CD4-positive, alpha-beta T cell (primary cell): ENCODE results near the gene TMED8. TPM values are rescaled to one million over a fixed set of nuclear protein-coding genes. Genes with fewer than 3 reads are reported as not detected.

ENCODE experiments used
- ATAC-seq: fragments of 200-7000 bp; cut with Tn5 transposase; one replicate; pipeline ENCODE4 v1.10.0; 2022; ENCODE audit warnings: mild to moderate bottlenecking; ENCODE audit not compliant: poor library complexity
- CTCF ChIA-PET: fragments of 350-600 bp; sonication (Branson Sonifier 250); formaldehyde crosslinking; loops from one replicate; lab custom pipeline; 2021; ENCODE audit warnings: antibody characterized with exemption, inconsistent platforms; lab: Charles Lee
- POLR2A ChIA-PET: fragments of 350-600 bp; sonication (Branson Sonifier 250); formaldehyde crosslinking; loops from one replicate; lab custom pipeline; 2021; ENCODE audit warnings: antibody characterized with exemption, inconsistent platforms; lab: Charles Lee
- DNase-seq, 14 experiments: peaks; one replicate each; pipeline ENCODE4 v3.0.0-alpha.2; 2013 to 2020; ENCODE audit warnings: mixed read lengths in 2 of 14
- H3K27ac ChIP-seq, 2 donors: one replicate each; pipeline versions ENCODE4 v1.5.1 to v1.7.0; 2013; ENCODE audit warnings: low read length in 2 of 2, low read depth in 1 of 2, mild to moderate bottlenecking in 1 of 2
- H3K27me3 ChIP-seq, 2 experiments: 1 replicate in 1 of 2; 2 replicates in 1 of 2; pipeline versions ENCODE4 v1.6.1 to v1.7.0; 2013; ENCODE audit warnings: low read length in 2 of 2, control low read depth in 1 of 2, mild to moderate bottlenecking in 1 of 2, moderate library complexity in 1 of 2; ENCODE audit not compliant: insufficient read depth in 2 of 2, control insufficient read depth in 1 of 2
- H3K36me3 ChIP-seq: one replicate; pipeline ENCODE4 v1.6.1; 2013; ENCODE audit warnings: low read length, control low read depth; ENCODE audit not compliant: insufficient read depth
- H3K4me1 ChIP-seq: one replicate; pipeline ENCODE4 v1.6.1; 2013; ENCODE audit warnings: low read length, control low read depth; ENCODE audit not compliant: insufficient read depth
- H3K4me3 ChIP-seq: one replicate; pipeline ENCODE4 v1.5.1; 2013; ENCODE audit warnings: mild to moderate bottlenecking, low read length, moderate library complexity
- H3K9me3 ChIP-seq, 2 experiments: 1 replicate in 1 of 2; 2 replicates in 1 of 2; pipeline versions ENCODE4 v1.6.1 to v1.7.0; 2013; ENCODE audit warnings: low read length in 2 of 2, mild to moderate bottlenecking in 2 of 2, control low read depth in 1 of 2, moderate library complexity in 1 of 2; ENCODE audit not compliant: control insufficient read depth in 1 of 2, insufficient read depth in 1 of 2
- H3K27ac Mint-ChIP-seq: one replicate; pipeline ENCODE4 v1.8.0; 2020; ENCODE audit warnings: mixed read lengths
- H3K27me3 Mint-ChIP-seq: one replicate; pipeline ENCODE4 v1.8.0; 2021; ENCODE audit warnings: mixed read lengths
- H3K36me3 Mint-ChIP-seq: one replicate; pipeline ENCODE4 v1.8.0; 2021; ENCODE audit warnings: low read depth, mixed read lengths
- H3K4me1 Mint-ChIP-seq: one replicate; pipeline ENCODE4 v1.8.0; 2021; ENCODE audit warnings: low read depth, mixed read lengths
- H3K4me3 Mint-ChIP-seq: one replicate; pipeline ENCODE4 v1.8.0; 2020; ENCODE audit warnings: mild to moderate bottlenecking, mixed read lengths
- H3K9me3 Mint-ChIP-seq: one replicate; pipeline ENCODE4 v1.8.0; 2020; ENCODE audit warnings: mixed read lengths
- intact Hi-C, 2 experiments: fragments of 100-400 bp; cut with DNase I in 1 of 2; cut with micrococcal nuclease in 1 of 2; formaldehyde crosslinking; loops; one replicate each; pipeline versions ENCODE4 v1.15.1 to v1.9.0; 2023 to 2025; cut with DNase I, micrococcal nuclease
- total RNA-seq, 174 experiments: library from RNA in 2 of 174; stranded (reverse) in 2 of 174; gene quantifications; one replicate each; pipeline ENCODE4 v1.2.3 and lab custom pipeline; 2021 to 2026
- TF ChIP-seq, protein P1 (sequence below): fragments of 200-600 bp; IDR thresholded peaks from one replicate; pipeline ENCODE4 v1.8.0; 2022; ENCODE audit warnings: antibody characterized with exemption, mild to moderate bottlenecking

The TMED8 gene
- total RNA-seq, 2 experiments from 2014 or later, result 4.9 to 5.1 TPM

DNA sequence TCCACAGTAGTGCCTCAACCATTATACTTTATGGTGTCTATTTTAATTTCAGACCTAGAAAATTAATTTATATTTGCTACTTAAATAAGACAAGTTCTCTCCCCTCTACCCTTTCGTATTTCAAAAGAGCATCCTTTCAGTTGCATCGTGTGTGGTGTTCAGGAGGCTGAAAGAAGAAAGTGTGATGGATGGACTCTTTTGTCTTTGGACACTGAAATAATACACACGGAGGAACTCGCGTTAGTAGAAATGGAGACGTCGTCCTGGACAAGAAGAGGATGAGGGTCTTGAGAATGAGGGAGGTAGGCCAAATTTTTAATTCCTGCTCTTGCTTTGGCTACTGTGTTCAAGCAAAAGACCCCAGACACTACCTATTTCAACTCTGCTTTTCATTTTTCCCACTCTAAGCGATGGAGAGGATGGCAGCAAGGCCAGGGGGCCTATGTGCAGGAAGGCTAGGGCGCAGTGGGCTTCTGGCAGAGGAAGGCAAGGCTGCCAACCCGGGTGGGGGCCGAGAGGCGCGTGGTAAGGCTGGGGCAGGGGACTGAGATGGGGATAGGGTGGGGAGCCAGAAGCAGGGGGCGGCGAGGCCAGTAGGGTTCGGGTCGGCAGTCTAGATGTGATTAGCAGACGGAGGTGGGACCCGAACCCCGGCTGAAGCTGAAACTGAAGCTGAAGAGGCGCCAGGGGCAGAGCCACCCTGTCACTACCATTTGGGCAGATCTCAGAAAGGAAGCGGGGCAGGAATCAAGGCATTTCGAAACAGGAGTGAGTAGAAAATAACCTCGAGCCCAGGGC, 722 bp downstream of the TMED8 start:
- POLR2A ChIA-PET, result interaction anchor here (1.1 to 1.9 kb wide), 6 partner anchors 55 to 384 kb away, joined by 3 to 30 read pairs (median 4); partner anchors contain the start of genes AHSA1, ALKBH1, GSTZ1 and POMT2
- peaks cover 21% of the 10 kb centered on the region for H3K4me1 ChIP-seq
- peak overlapping the region; percentile 74 for H3K27ac Mint-ChIP-seq

DNA sequence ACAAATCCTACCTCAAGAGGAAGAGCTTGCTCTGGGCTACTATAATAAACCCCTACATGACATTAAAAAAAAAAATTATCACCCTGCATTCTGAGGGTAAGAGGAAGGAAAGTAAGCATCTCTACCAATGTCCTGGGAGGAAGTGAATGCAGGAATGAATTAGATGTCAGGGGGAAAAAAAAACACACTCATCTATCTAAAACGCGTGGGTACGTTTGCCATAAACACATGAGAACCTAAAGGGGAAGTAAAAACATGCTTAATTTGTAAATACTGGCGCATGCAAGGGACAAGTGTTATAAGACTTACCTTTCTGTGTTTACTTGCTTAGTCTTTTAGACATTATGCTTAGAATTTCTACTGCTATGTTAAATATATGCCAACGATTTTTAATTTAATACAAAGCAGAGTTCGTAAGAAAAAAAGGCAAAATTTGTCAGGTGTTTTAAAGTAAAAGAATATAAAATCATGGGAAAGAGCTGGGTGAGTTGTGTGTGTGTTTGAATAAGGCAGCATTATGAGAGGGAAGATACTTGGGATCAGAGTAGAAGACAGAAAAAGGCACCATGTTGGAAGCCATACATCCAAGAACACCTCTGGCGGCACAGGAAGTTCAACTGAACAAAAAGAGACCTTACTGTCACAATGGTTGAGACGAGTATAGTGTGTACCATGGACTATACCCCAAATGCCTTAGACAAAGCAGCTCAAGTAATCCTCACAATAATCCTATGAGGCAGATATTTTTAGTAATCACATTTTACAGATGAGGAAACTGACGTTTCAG, 1.5 kb downstream of the TMED8 start:
- DNase-seq (peak in 1 of 14 experiments; percentile 11), ATAC-seq (no peak)
- no peaks in the 10 kb centered on the region for H3K27me3 Mint-ChIP-seq
- H3K27ac Mint-ChIP-seq, result peak overlapping the region; percentile 74
- ChIA-PET CTCF (interaction anchor here (1.7 kb wide), 1 partner anchor 60 kb away, joined by 4 read pairs; no protein-coding TSS in a partner anchor), POLR2A (no interaction called here)
- Histone ChIP-seq H3K9me3 (no peaks in the 10 kb centered on the region), H3K27me3 (no peaks in the 10 kb centered on the region), H3K27ac (no peak overlapping the region), H3K4me3 (peak overlapping the region; percentile 78), H3K4me1 (peaks cover 21% of the 10 kb centered on the region), H3K36me3 (no peaks in the 10 kb centered on the region)
- no peaks in the 10 kb centered on the region for H3K9me3 Mint-ChIP-seq
- TF ChIP-seq, protein P1, sequence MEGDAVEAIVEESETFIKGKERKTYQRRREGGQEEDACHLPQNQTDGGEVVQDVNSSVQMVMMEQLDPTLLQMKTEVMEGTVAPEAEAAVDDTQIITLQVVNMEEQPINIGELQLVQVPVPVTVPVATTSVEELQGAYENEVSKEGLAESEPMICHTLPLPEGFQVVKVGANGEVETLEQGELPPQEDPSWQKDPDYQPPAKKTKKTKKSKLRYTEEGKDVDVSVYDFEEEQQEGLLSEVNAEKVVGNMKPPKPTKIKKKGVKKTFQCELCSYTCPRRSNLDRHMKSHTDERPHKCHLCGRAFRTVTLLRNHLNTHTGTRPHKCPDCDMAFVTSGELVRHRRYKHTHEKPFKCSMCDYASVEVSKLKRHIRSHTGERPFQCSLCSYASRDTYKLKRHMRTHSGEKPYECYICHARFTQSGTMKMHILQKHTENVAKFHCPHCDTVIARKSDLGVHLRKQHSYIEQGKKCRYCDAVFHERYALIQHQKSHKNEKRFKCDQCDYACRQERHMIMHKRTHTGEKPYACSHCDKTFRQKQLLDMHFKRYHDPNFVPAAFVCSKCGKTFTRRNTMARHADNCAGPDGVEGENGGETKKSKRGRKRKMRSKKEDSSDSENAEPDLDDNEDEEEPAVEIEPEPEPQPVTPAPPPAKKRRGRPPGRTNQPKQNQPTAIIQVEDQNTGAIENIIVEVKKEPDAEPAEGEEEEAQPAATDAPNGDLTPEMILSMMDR, result no peak
- peaks cover 7% of the 10 kb centered on the region for H3K36me3 Mint-ChIP-seq
- intact Hi-C loops, result loop anchor here in 1 of 2 experiments (5.0 to 10.0 kb wide), 6 partner anchors 242 to 563 kb away; partner anchors contain the start of genes ALKBH1, ANGEL1, CIPC and SLIRP
- peak overlapping the region; percentile 95 for H3K4me3 Mint-ChIP-seq
- peaks cover 41% of the 10 kb centered on the region for H3K4me1 Mint-ChIP-seq

More for the DNA sequence above, 722 bp downstream of the TMED8 start:
- TF ChIP-seq, protein P1, result no peak
- peaks cover 41% of the 10 kb centered on the region for H3K4me1 Mint-ChIP-seq
- Histone ChIP-seq H3K9me3 (no peaks in the 10 kb centered on the region), H3K27ac (peak overlapping the region in 1 of 2 donors; percentile 67), H3K36me3 (no peaks in the 10 kb centered on the region), H3K4me3 (peak overlapping the region; percentile 78), H3K27me3 (no peaks in the 10 kb centered on the region)
- CTCF ChIA-PET, result interaction anchor here (1.0 to 1.9 kb wide), 3 partner anchors 55 to 276 kb away, joined by 4 to 6 read pairs (median 4); partner anchors contain the start of genes GSTZ1 and POMT2
- DNase-seq (peak in 8 of 14 experiments; percentile 8 to 41 (median 17)), ATAC-seq (peak; percentile 2)
- no peaks in the 10 kb centered on the region for H3K27me3 Mint-ChIP-seq
- H3K36me3 Mint-ChIP-seq, result peaks cover 7% of the 10 kb centered on the region
- H3K9me3 Mint-ChIP-seq, result no peaks in the 10 kb centered on the region
- H3K4me3 Mint-ChIP-seq, result peak overlapping the region; percentile 95
- intact Hi-C loops, result loop anchor here (2.0 to 10.0 kb wide), 7 partner anchors 55 to 564 kb away; partner anchors contain the start of genes ALKBH1 (in 1 of the 2), ANGEL1 (in 1 of the 2), CIPC (in 1 of the 2) and GSTZ1 (in 1 of the 2)

DNA sequence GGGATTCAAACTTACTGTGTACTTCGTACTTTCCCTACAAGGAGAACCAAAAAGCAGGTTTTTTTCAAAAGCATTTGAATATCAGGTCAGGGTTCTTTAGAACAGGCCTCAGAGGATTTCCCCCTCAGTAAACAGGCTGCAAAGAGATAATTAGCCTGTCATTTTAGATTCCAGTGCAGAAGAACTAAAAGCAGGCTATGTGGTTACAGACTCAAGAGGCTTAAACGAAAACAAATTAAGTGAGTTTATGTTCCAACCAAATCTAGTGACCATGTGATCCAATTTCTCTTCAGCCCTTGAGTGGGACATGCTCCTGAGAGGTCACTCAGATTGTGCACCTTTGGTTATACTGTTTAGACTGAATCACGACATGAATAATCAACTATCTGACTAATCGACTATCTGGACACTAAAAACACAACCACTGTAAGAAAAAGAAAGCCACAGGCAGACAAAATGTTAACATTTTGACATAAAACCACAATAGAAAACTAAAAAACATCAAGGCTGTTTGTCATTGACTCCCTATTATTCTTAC, 4.5 kb downstream of the TMED8 start:
- Mint-ChIP-seq H3K27me3 (no peaks in the 10 kb centered on the region), H3K4me3 (peak overlapping the region; percentile 23), H3K9me3 (no peaks in the 10 kb centered on the region), H3K27ac (peak overlapping the region; percentile 65), H3K36me3 (peaks cover 7% of the 10 kb centered on the region), H3K4me1 (peaks cover 50% of the 10 kb centered on the region)
- intact Hi-C loops, result loop anchor here in 1 of 2 experiments (10.0 kb wide), 1 partner anchor 422 kb away; no protein-coding TSS in a partner anchor
- Histone ChIP-seq H3K27ac (peak overlapping the region in 1 of 2 donors; percentile 23), H3K4me1 (peaks cover 23% of the 10 kb centered on the region), H3K27me3 (no peaks in the 10 kb centered on the region), H3K9me3 (no peaks in the 10 kb centered on the region), H3K36me3 (no peaks in the 10 kb centered on the region), H3K4me3 (no peak overlapping the region)
- ChIA-PET CTCF (no interaction called here), POLR2A (no interaction called here)
- DNase-seq, result peak in 3 of 14 experiments; percentile 22 to 42 (median 35)
- no peak for ATAC-seq
- TF ChIP-seq, protein P1, result no peak
